Right kidney (tissue), 1 donor: Measurements from ENCODE around the gene SETD3.

Experiments used
- DNase-seq: peaks from one replicate; pipeline ENCODE4 v3.0.0-alpha.2; 2016

Gene SETD3

GRCh38 chr14:99423434-99423833 is 57.2 kb downstream of the SETD3 start:
- no peak for DNase-seq

GRCh38 chr14:99422228-99423010 is 58.2 kb downstream of the SETD3 start:
- DNase-seq: no peak

GRCh38 chr14:99420711-99421110 is 59.9 kb downstream of the SETD3 start:
- DNase-seq: no peak

- no peak for DNase-seq
These were observed 60.8 kb downstream of the SETD3 start for GRCh38 chr14:99419905-99420304.

- DNase-seq: no peak
These were observed 62.4 kb downstream of the SETD3 start for GRCh38 chr14:99418242-99418641.

GRCh38 chr14:99416909-99417308 is 63.8 kb downstream of the SETD3 start:
- DNase-seq: no peak

GRCh38 chr14:99415496-99416281 is 65.0 kb downstream of the SETD3 start:
- DNase-seq: no peak

- no peak for DNase-seq
These were observed 66.7 kb downstream of the SETD3 start for GRCh38 chr14:99413911-99414310.

- DNase-seq: no peak
These were observed 67.5 kb downstream of the SETD3 start for GRCh38 chr14:99413172-99413571.

GRCh38 chr14:99412117-99413061 is 68.3 kb downstream of the SETD3 start:
- DNase-seq: no peak

- no peak for DNase-seq
These were observed 70.6 kb downstream of the SETD3 start for GRCh38 chr14:99410019-99410418.

- no peak for DNase-seq
These were observed 71.7 kb downstream of the SETD3 start for GRCh38 chr14:99408971-99409289.

- DNase-seq: no peak
These were observed 72.2 kb downstream of the SETD3 start for GRCh38 chr14:99408286-99408970.

- no peak for DNase-seq
These were observed 73.2 kb downstream of the SETD3 start for GRCh38 chr14:99407416-99407815.

GRCh38 chr14:99402950-99403349 is 77.7 kb downstream of the SETD3 start:
- no peak for DNase-seq

GRCh38 chr14:99402285-99402648 is 78.4 kb downstream of the SETD3 start:
- no peak for DNase-seq

GRCh38 chr14:99401621-99402284 is 78.9 kb downstream of the SETD3 start:
- no peak for DNase-seq

GRCh38 chr14:99401211-99401610 is 79.4 kb downstream of the SETD3 start:
- no peak for DNase-seq

GRCh38 chr14:99397698-99398097 is 83.0 kb downstream of the SETD3 start:
- DNase-seq: no peak

- no peak for DNase-seq
These were observed 84.6 kb downstream of the SETD3 start for GRCh38 chr14:99395909-99396530.

- no peak for DNase-seq
These were observed 86.0 kb downstream of the SETD3 start for GRCh38 chr14:99394602-99395156.
